Mammary epithelial cell (primary cell): ENCODE data around the gene CLGN.
"Not testable (repeated sequence)": the region's sequence is repeated elsewhere in the genome, so short reads cannot be mapped to it uniquely, and the experiment has no call there.

Experiments used
- EZH2 ChIP-seq: IDR thresholded peaks from 2 replicates; pipeline ENCODE4 v1.6.1; 2012; ENCODE audit warnings: low read length, inconsistent platforms, borderline replicate concordance
- TF ChIP-seq, protein P1 (sequence below), 2 donors: IDR thresholded peaks in 1 of 2; conservative IDR thresholded peaks in 1 of 2; 2 replicates each; pipeline ENCODE4 v1.5.1; 2011 to 2012; ENCODE audit warnings: inconsistent platforms in 2 of 2, low read length in 2 of 2, mild to moderate bottlenecking in 2 of 2, control low read depth in 1 of 2, low read depth in 1 of 2; ENCODE audit not compliant: insufficient read depth in 1 of 2; ENCODE audit errors: extremely low read depth in 1 of 2

DNA sequence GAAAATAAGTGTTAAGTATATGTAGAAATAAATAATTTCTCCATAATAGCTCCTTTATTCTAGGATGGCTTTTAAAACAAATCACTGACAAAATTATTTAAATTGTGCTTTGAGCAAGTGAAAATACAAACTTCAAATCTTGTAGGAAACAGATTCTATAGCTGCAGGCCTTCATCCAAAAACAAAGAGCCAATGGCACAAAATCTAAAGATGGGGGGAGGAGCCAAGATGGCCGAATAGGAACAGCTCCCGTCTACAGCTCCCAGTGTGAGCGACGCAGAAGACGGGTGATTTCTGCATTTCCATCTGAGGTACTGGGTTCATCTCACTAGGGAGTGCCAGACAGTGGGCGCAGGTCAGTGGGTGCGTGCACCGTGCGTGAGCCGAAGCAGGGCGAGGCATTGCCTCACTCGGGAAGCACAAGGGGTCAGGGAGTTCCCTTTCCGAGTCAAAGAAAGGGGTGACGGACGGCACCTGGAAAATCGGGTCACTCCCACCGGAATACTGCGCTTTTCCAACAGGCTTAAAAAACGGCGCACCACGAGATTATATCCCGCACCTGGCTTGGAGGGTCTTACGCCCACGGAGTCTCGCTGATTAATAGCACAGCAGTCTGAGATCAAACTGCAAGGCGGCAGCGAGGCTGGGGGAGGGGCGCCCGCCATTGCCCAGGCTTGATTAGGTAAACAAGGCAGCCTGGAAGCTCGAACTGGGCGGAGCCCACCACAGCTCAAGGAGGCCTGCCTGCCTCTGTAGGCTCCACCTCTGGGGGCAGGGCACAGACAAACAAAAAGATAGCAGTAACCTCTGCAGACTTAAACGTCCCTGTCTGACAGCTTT is 14.1 kb downstream of the CLGN start:
- TF ChIP-seq, protein P1, sequence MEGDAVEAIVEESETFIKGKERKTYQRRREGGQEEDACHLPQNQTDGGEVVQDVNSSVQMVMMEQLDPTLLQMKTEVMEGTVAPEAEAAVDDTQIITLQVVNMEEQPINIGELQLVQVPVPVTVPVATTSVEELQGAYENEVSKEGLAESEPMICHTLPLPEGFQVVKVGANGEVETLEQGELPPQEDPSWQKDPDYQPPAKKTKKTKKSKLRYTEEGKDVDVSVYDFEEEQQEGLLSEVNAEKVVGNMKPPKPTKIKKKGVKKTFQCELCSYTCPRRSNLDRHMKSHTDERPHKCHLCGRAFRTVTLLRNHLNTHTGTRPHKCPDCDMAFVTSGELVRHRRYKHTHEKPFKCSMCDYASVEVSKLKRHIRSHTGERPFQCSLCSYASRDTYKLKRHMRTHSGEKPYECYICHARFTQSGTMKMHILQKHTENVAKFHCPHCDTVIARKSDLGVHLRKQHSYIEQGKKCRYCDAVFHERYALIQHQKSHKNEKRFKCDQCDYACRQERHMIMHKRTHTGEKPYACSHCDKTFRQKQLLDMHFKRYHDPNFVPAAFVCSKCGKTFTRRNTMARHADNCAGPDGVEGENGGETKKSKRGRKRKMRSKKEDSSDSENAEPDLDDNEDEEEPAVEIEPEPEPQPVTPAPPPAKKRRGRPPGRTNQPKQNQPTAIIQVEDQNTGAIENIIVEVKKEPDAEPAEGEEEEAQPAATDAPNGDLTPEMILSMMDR (conservative IDR thresholded peaks at IDR 0.05 in 1 of 2, IDR thresholded peaks at IDR 0.05 in 1 of 2; ENCODE audit: extremely low read depth in 1 of 2, insufficient read depth in 1 of 2, low read depth in 1 of 2, low read length in 2 of 2): not testable (repeated sequence)
- TF ChIP-seq EZH2: not testable (repeated sequence)
